SU-DHL-6 (cell line): Measurements from ENCODE around the gene EPHB1.
"Not testable (repeated sequence)": the region's sequence is repeated elsewhere in the genome, so short reads cannot be mapped to it uniquely, and the experiment has no call there.

Experiments
- H2AFZ ChIP-seq: fragments of 200-600 bp; sonication (generic); 2 replicates; pipeline ENCODE4 v1.6.1; 2014; ENCODE audit warnings: low read depth, mild to moderate bottlenecking, moderate library complexity, mixed read lengths, antibody characterized with exemption, low read length; ENCODE audit not compliant: severe bottlenecking
- H3F3A ChIP-seq: fragments of 200-600 bp; shearing (Covaris generic); 2 replicates; pipeline ENCODE4 v1.6.0; 2016; ENCODE audit warnings: antibody characterized with exemption, mild to moderate bottlenecking; ENCODE audit not compliant: insufficient read depth
- H3K27ac ChIP-seq: fragments of 200-600 bp; sonication (generic); 2 replicates; pipeline ENCODE4 v1.5.1; 2016; ENCODE audit warnings: low read depth, mild to moderate bottlenecking, low read length, moderate library complexity, mixed read lengths
- H3K27me3 ChIP-seq: fragments of 200-600 bp; sonication (generic), shearing (Covaris generic); 2 replicates; pipeline ENCODE4 v1.6.0; 2014; ENCODE audit warnings: mild to moderate bottlenecking, low read length
- H3K36me3 ChIP-seq: fragments of 200-600 bp; sonication (generic); 2 replicates; pipeline ENCODE4 v1.6.1; 2014; ENCODE audit warnings: mild to moderate bottlenecking, low read length, mixed read lengths
- H3K4me2 ChIP-seq: fragments of 300-600, 200-600 bp; shearing (Covaris generic), sonication (generic); 2 replicates; pipeline ENCODE4 v1.6.0; 2014; ENCODE audit warnings: low read length, low read depth, mild to moderate bottlenecking; ENCODE audit not compliant: poor library complexity, severe bottlenecking
- H3K4me3 ChIP-seq: fragments of 200-600 bp; sonication (generic); 2 replicates; pipeline ENCODE4 v1.5.1; 2014; ENCODE audit warnings: antibody characterized with exemption, low read length, mild to moderate bottlenecking, mixed read lengths; ENCODE audit not compliant: insufficient read depth, poor library complexity, severe bottlenecking
- H3K79me2 ChIP-seq: fragments of 200-600 bp; sonication (generic); 2 replicates; pipeline ENCODE4 v1.6.1; 2014; ENCODE audit warnings: mild to moderate bottlenecking, low read length, moderate library complexity; ENCODE audit not compliant: insufficient read depth
- H3K9ac ChIP-seq: fragments of 200-600 bp; sonication (generic); 2 replicates; pipeline ENCODE4 v1.7.0; 2014; ENCODE audit warnings: mild to moderate bottlenecking, low read length
- H3K9me2 ChIP-seq: fragments of 200-600 bp; sonication (generic); replicated peaks from 2 replicates; pipeline ENCODE4 v1.6.1; 2014; ENCODE audit warnings: low read length; ENCODE audit not compliant: insufficient read depth
- H3K9me3 ChIP-seq: fragments of 200-600 bp; sonication (generic); 2 replicates; pipeline ENCODE4 v1.6.1; 2014; ENCODE audit warnings: low read length, mixed read lengths; ENCODE audit not compliant: insufficient read depth
- H4K20me1 ChIP-seq: fragments of 200-600 bp; sonication (generic); 2 replicates; pipeline ENCODE4 v1.6.1; 2014; ENCODE audit warnings: low read depth, mild to moderate bottlenecking, antibody characterized with exemption, low read length, moderate library complexity, mixed read lengths
- CTCF ChIP-seq: fragments of 200-600 bp; sonication (generic); IDR thresholded peaks from one replicate; pipeline ENCODE4 v1.5.1; 2017; ENCODE audit warnings: antibody characterized with exemption, mild to moderate bottlenecking, low read length, moderate library complexity; ENCODE audit not compliant: insufficient read depth, poor library complexity, severe bottlenecking
- EZH2phosphoT487 ChIP-seq: fragments of 200-600 bp; sonication (generic), shearing (Covaris generic); conservative IDR thresholded peaks from 2 replicates; pipeline ENCODE4 v1.6.1; 2018; ENCODE audit warnings: mild to moderate bottlenecking, antibody characterized with exemption, low read length, moderate library complexity, mixed read lengths

The EPHB1 gene

DNA sequence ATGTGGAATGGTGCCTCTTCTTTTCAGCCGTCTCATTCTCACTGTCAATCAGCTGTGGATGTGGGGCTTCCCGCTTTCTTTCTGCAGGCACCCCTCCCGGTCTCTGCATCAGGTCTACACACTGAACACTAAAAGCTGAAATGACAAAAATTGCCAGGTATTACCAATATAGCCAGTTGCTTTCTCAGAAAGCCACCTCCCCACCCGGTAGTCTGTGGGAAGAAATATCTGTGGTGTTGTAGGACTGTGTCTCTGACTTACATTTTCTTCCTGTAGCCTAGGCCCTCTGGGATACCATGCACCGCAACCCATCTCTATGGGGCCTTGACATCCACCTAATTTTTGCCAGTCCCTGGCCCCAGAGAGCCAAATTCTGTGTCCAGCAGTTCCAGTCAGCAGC lies 19.2 kb upstream of the EPHB1 start:
- Histone ChIP-seq H2AFZ (no peak overlapping the region), H3K36me3 (no peaks in the 10 kb centered on the region), H3K9ac (no peak overlapping the region), H3K27ac (no peak overlapping the region), H3K9me2 (no peaks in the 10 kb centered on the region), H3K4me2 (no peak overlapping the region), H3K4me3 (no peak overlapping the region), H3F3A (no peaks in the 10 kb centered on the region), H3K9me3 (no peaks in the 10 kb centered on the region), H3K27me3 (no peaks in the 10 kb centered on the region), H4K20me1 (no peaks in the 10 kb centered on the region), H3K79me2 (no peaks in the 10 kb centered on the region)
- TF ChIP-seq EZH2phosphoT487 (no peak), CTCF (no peak)

DNA sequence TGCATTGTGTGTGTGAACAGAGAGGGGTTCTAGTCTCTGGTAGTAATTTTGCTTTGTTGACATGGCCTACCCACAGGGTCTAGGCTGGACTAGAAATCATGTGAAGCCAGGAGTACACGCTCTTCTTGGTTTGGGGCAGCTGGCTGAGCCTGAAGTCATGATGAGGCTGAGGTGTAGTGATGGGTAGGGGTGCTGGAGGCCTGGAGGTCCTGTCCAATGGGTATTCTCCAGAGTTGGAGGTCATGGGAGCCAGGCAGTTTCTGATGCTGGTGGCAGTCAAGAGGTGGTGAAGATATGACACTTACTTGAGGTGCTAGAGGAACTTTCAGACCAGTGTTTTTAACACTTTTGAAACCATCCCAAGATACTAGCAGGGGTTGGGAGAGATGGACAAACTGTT lies 18.5 kb upstream of the EPHB1 start:
- H3K27ac ChIP-seq: no peak overlapping the region
- H3K79me2 ChIP-seq: no peaks in the 10 kb centered on the region
- no peak overlapping the region for H3K4me3 ChIP-seq
- H3K9me2 ChIP-seq: no peaks in the 10 kb centered on the region
- H2AFZ ChIP-seq: no peak overlapping the region
- no peaks in the 10 kb centered on the region for H3K36me3 ChIP-seq
- H3K27me3 ChIP-seq: no peaks in the 10 kb centered on the region
- H3F3A ChIP-seq: no peaks in the 10 kb centered on the region
- no peaks in the 10 kb centered on the region for H3K9me3 ChIP-seq
- H3K9ac ChIP-seq: no peak overlapping the region
- no peak for TF ChIP-seq EZH2phosphoT487
- no peak for TF ChIP-seq CTCF
- no peak overlapping the region for H3K4me2 ChIP-seq
- no peaks in the 10 kb centered on the region for H4K20me1 ChIP-seq

DNA sequence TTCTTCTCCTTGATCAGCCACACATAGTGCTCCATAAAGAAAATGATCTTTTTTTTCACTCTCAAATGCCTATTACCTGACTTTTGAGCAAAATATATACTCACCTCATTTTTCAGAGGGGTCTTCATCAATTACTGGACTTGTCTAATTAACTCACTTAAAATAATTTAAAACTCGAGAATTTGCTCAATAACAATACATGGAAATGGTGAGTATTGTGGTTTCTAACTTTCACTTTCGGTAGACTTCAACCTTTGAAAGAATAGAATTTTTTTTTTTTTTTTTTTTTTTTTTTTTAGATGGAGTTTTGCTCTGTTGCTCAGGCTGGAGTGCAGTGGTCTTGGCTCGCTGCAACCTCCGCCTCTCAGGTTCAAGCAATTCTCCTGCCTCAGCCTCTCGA lies 17.7 kb upstream of the EPHB1 start:
- H3K4me2 ChIP-seq: no peak overlapping the region
- TF ChIP-seq CTCF (no peak), EZH2phosphoT487 (no peak)
- no peak overlapping the region for H3K9ac ChIP-seq
- no peaks in the 10 kb centered on the region for H3F3A ChIP-seq
- no peak overlapping the region for H2AFZ ChIP-seq
- no peak overlapping the region for H3K4me3 ChIP-seq
- H3K27ac ChIP-seq: no peak overlapping the region
- H3K9me3 ChIP-seq: no peaks in the 10 kb centered on the region
- no peaks in the 10 kb centered on the region for H3K79me2 ChIP-seq
- no peaks in the 10 kb centered on the region for H3K9me2 ChIP-seq
- no peaks in the 10 kb centered on the region for H3K27me3 ChIP-seq
- H4K20me1 ChIP-seq: no peaks in the 10 kb centered on the region
- no peaks in the 10 kb centered on the region for H3K36me3 ChIP-seq

- not testable (repeated sequence) for H4K20me1 ChIP-seq, H3K4me2 ChIP-seq
Measured at GRCh38 chr3:134788283-134788682, 6.8 kb upstream of the EPHB1 start.

More at GRCh38 chr3:134788283-134788682, 6.8 kb upstream of the EPHB1 start:
- H2AFZ ChIP-seq, H3K9ac ChIP-seq, H3K36me3 ChIP-seq, H3F3A ChIP-seq, H3K4me3 ChIP-seq, H3K9me3 ChIP-seq, H3K79me2 ChIP-seq, H3K27me3 ChIP-seq, H3K27ac ChIP-seq, H3K9me2 ChIP-seq: not testable (repeated sequence)
